ENCODE measurements around the gene SEC16A. TPM values are rescaled to one million over a fixed set of nuclear protein-coding genes. Genes with fewer than 3 reads are reported as not detected.

Gene SEC16A
- total and polyA plus RNA-seq, 2 donors = 13.6 to 89.7 TPM

GRCh38 chr9:136473354-136473721 is 9.5 kb downstream of the SEC16A start:
- no peak overlapping the region for H3K4me3 ChIP-seq (ENCODE audit: low read length in 2 of 2)
- 98% methylated on average over 14 of the region's 14 CpGs for WGBS
- DNase-seq (ENCODE audit: low read depth in 6 of 9, low spot score in 9 of 9) = no peak
- H3K27ac ChIP-seq (ENCODE audit: low read depth in 1 of 2, low read length in 1 of 2) = no peak overlapping the region
- no peaks in the 10 kb centered on the region for H3K9me3 ChIP-seq (ENCODE audit: control insufficient read depth in 2 of 2, insufficient read depth in 1 of 2, low read length in 1 of 2)
- no peaks in the 10 kb centered on the region for H3K4me1 ChIP-seq (ENCODE audit: control insufficient read depth in 2 of 2, insufficient read depth in 2 of 2, low read length in 2 of 2)
- peaks cover 93 to 99% of the 10 kb centered on the region in 2 donors for H3K36me3 ChIP-seq (ENCODE audit: control insufficient read depth in 2 of 2, insufficient read depth in 2 of 2, low read length in 1 of 2)
- H3K27me3 ChIP-seq (ENCODE audit: control insufficient read depth in 2 of 2, insufficient read depth in 1 of 2, low read length in 1 of 2) = no peaks in the 10 kb centered on the region

GRCh38 chr9:136472640-136473353 is 10.0 kb downstream of the SEC16A start:
- WGBS = 98% methylated on average over 28 of the region's 28 CpGs
- Histone ChIP-seq H3K9me3 (ENCODE audit: control insufficient read depth in 2 of 2, insufficient read depth in 1 of 2, low read length in 1 of 2) (no peaks in the 10 kb centered on the region), H3K27ac (ENCODE audit: low read depth in 1 of 2, low read length in 1 of 2) (no peak overlapping the region), H3K4me1 (ENCODE audit: control insufficient read depth in 2 of 2, insufficient read depth in 2 of 2, low read length in 2 of 2) (no peaks in the 10 kb centered on the region), H3K27me3 (ENCODE audit: control insufficient read depth in 2 of 2, insufficient read depth in 1 of 2, low read length in 1 of 2) (no peaks in the 10 kb centered on the region), H3K4me3 (ENCODE audit: low read length in 2 of 2) (no peak overlapping the region), H3K36me3 (ENCODE audit: control insufficient read depth in 2 of 2, insufficient read depth in 2 of 2, low read length in 1 of 2) (peaks cover 98 to 99% of the 10 kb centered on the region in 2 donors)
- no peak for DNase-seq (ENCODE audit: low read depth in 6 of 9, low spot score in 9 of 9)

- Histone ChIP-seq H3K36me3 (ENCODE audit: control insufficient read depth in 2 of 2, insufficient read depth in 2 of 2, low read length in 1 of 2) (peaks cover 96 to 99% of the 10 kb centered on the region in 2 donors), H3K27me3 (ENCODE audit: control insufficient read depth in 2 of 2, insufficient read depth in 1 of 2, low read length in 1 of 2) (no peaks in the 10 kb centered on the region), H3K4me3 (ENCODE audit: low read length in 2 of 2) (no peak overlapping the region), H3K9me3 (ENCODE audit: control insufficient read depth in 2 of 2, insufficient read depth in 1 of 2, low read length in 1 of 2) (no peaks in the 10 kb centered on the region), H3K27ac (ENCODE audit: low read depth in 1 of 2, low read length in 1 of 2) (no peak overlapping the region), H3K4me1 (ENCODE audit: control insufficient read depth in 2 of 2, insufficient read depth in 2 of 2, low read length in 2 of 2) (no peaks in the 10 kb centered on the region)
- 97% methylated on average over 19 of the region's 19 CpGs for WGBS
- DNase-seq (ENCODE audit: low read depth in 6 of 9, low spot score in 9 of 9) = no peak
Observed at GRCh38 chr9:136471802-136472487, 10.9 kb downstream of the SEC16A start.

GRCh38 chr9:136470792-136471469 is 11.9 kb downstream of the SEC16A start:
- no peak for DNase-seq (ENCODE audit: low read depth in 6 of 9, low spot score in 9 of 9)
- Histone ChIP-seq H3K36me3 (ENCODE audit: control insufficient read depth in 2 of 2, insufficient read depth in 2 of 2, low read length in 1 of 2) (peaks cover 96 to 99% of the 10 kb centered on the region in 2 donors), H3K4me1 (ENCODE audit: control insufficient read depth in 2 of 2, insufficient read depth in 2 of 2, low read length in 2 of 2) (no peaks in the 10 kb centered on the region), H3K27me3 (ENCODE audit: control insufficient read depth in 2 of 2, insufficient read depth in 1 of 2, low read length in 1 of 2) (no peaks in the 10 kb centered on the region), H3K4me3 (ENCODE audit: low read length in 2 of 2) (no peak overlapping the region), H3K9me3 (ENCODE audit: control insufficient read depth in 2 of 2, insufficient read depth in 1 of 2, low read length in 1 of 2) (no peaks in the 10 kb centered on the region), H3K27ac (ENCODE audit: low read depth in 1 of 2, low read length in 1 of 2) (no peak overlapping the region)
- 98% methylated on average over 12 of the region's 12 CpGs for WGBS

GRCh38 chr9:136470356-136470755 is 12.5 kb downstream of the SEC16A start:
- H3K4me1 ChIP-seq (ENCODE audit: control insufficient read depth in 2 of 2, insufficient read depth in 2 of 2, low read length in 2 of 2) = no peaks in the 10 kb centered on the region
- no peak for DNase-seq (ENCODE audit: low read depth in 6 of 9, low spot score in 9 of 9)
- no peak overlapping the region for H3K4me3 ChIP-seq (ENCODE audit: low read length in 2 of 2)
- H3K27ac ChIP-seq (ENCODE audit: low read depth in 1 of 2, low read length in 1 of 2) = no peak overlapping the region
- no peaks in the 10 kb centered on the region for H3K27me3 ChIP-seq (ENCODE audit: control insufficient read depth in 2 of 2, insufficient read depth in 1 of 2, low read length in 1 of 2)
- 99% methylated on average over 11 of the region's 11 CpGs for WGBS
- H3K9me3 ChIP-seq (ENCODE audit: control insufficient read depth in 2 of 2, insufficient read depth in 1 of 2, low read length in 1 of 2) = no peaks in the 10 kb centered on the region
- H3K36me3 ChIP-seq (ENCODE audit: control insufficient read depth in 2 of 2, insufficient read depth in 2 of 2, low read length in 1 of 2) = peaks cover 96 to 99% of the 10 kb centered on the region in 2 donors

GRCh38 chr9:136467766-136468165 is 15.1 kb downstream of the SEC16A start:
- no peaks in the 10 kb centered on the region for H3K9me3 ChIP-seq (ENCODE audit: control insufficient read depth in 2 of 2, insufficient read depth in 1 of 2, low read length in 1 of 2)
- no peak overlapping the region for H3K27ac ChIP-seq (ENCODE audit: low read depth in 1 of 2, low read length in 1 of 2)
- H3K27me3 ChIP-seq (ENCODE audit: control insufficient read depth in 2 of 2, insufficient read depth in 1 of 2, low read length in 1 of 2) = no peaks in the 10 kb centered on the region
- 97% methylated on average over 15 of the region's 15 CpGs for WGBS
- DNase-seq (ENCODE audit: low read depth in 6 of 9, low spot score in 9 of 9) = no peak
- peaks cover 93 to 98% of the 10 kb centered on the region in 2 donors for H3K36me3 ChIP-seq (ENCODE audit: control insufficient read depth in 2 of 2, insufficient read depth in 2 of 2, low read length in 1 of 2)
- no peaks in the 10 kb centered on the region for H3K4me1 ChIP-seq (ENCODE audit: control insufficient read depth in 2 of 2, insufficient read depth in 2 of 2, low read length in 2 of 2)
- H3K4me3 ChIP-seq (ENCODE audit: low read length in 2 of 2) = no peak overlapping the region

- DNase-seq (ENCODE audit: low read depth in 6 of 9, low spot score in 9 of 9) = no peak
- 98% methylated on average over 30 of the region's 30 CpGs for WGBS
- H3K4me1 ChIP-seq (ENCODE audit: control insufficient read depth in 2 of 2, insufficient read depth in 2 of 2, low read length in 2 of 2) = no peaks in the 10 kb centered on the region
- H3K27me3 ChIP-seq (ENCODE audit: control insufficient read depth in 2 of 2, insufficient read depth in 1 of 2, low read length in 1 of 2) = no peaks in the 10 kb centered on the region
- H3K36me3 ChIP-seq (ENCODE audit: control insufficient read depth in 2 of 2, insufficient read depth in 2 of 2, low read length in 1 of 2) = peaks cover 91 to 98% of the 10 kb centered on the region in 2 donors
- H3K9me3 ChIP-seq (ENCODE audit: control insufficient read depth in 2 of 2, insufficient read depth in 1 of 2, low read length in 1 of 2) = no peaks in the 10 kb centered on the region
- no peak overlapping the region for H3K27ac ChIP-seq (ENCODE audit: low read depth in 1 of 2, low read length in 1 of 2)
- no peak overlapping the region for H3K4me3 ChIP-seq (ENCODE audit: low read length in 2 of 2)
Observed at GRCh38 chr9:136466155-136466541, 16.7 kb downstream of the SEC16A start.

- H3K9me3 ChIP-seq (ENCODE audit: control insufficient read depth in 2 of 2, insufficient read depth in 1 of 2, low read length in 1 of 2) = no peaks in the 10 kb centered on the region
- no peak for DNase-seq (ENCODE audit: low read depth in 6 of 9, low spot score in 9 of 9)
- H3K4me1 ChIP-seq (ENCODE audit: control insufficient read depth in 2 of 2, insufficient read depth in 2 of 2, low read length in 2 of 2) = no peaks in the 10 kb centered on the region
- H3K36me3 ChIP-seq (ENCODE audit: control insufficient read depth in 2 of 2, insufficient read depth in 2 of 2, low read length in 1 of 2) = peaks cover 90 to 98% of the 10 kb centered on the region in 2 donors
- H3K4me3 ChIP-seq (ENCODE audit: low read length in 2 of 2) = no peak overlapping the region
- no peak overlapping the region for H3K27ac ChIP-seq (ENCODE audit: low read depth in 1 of 2, low read length in 1 of 2)
- 96% methylated on average over 27 of the region's 27 CpGs for WGBS
- H3K27me3 ChIP-seq (ENCODE audit: control insufficient read depth in 2 of 2, insufficient read depth in 1 of 2, low read length in 1 of 2) = no peaks in the 10 kb centered on the region
Observed at GRCh38 chr9:136465500-136466154, 17.2 kb downstream of the SEC16A start.

- 99% methylated on average over 6 of the region's 6 CpGs for WGBS
Observed at GRCh38 chr9:136464241-136464640, 18.6 kb downstream of the SEC16A start.

More at GRCh38 chr9:136464241-136464640, 18.6 kb downstream of the SEC16A start:
- Histone ChIP-seq H3K4me3 (ENCODE audit: low read length in 2 of 2) (no peak overlapping the region), H3K4me1 (ENCODE audit: control insufficient read depth in 2 of 2, insufficient read depth in 2 of 2, low read length in 2 of 2) (no peaks in the 10 kb centered on the region), H3K27ac (ENCODE audit: low read depth in 1 of 2, low read length in 1 of 2) (no peak overlapping the region), H3K9me3 (ENCODE audit: control insufficient read depth in 2 of 2, insufficient read depth in 1 of 2, low read length in 1 of 2) (no peaks in the 10 kb centered on the region), H3K36me3 (ENCODE audit: control insufficient read depth in 2 of 2, insufficient read depth in 2 of 2, low read length in 1 of 2) (peaks cover 85 to 95% of the 10 kb centered on the region in 2 donors), H3K27me3 (ENCODE audit: control insufficient read depth in 2 of 2, insufficient read depth in 1 of 2, low read length in 1 of 2) (no peaks in the 10 kb centered on the region)
- DNase-seq (ENCODE audit: low read depth in 6 of 9, low spot score in 9 of 9) = no peak

All from thymus (tissue), 11 donors.